ENCODE measurements around the gene SPTBN4. TPM values are rescaled to one million over a fixed set of nuclear protein-coding genes. Genes with fewer than 3 reads are reported as not detected.

Gene SPTBN4
- total and polyA plus RNA-seq, 10 of the 15 experiments (the other 5 are each of a cell fraction or from before 2014, with no cell fraction given): 0.04 to 1.1 (median 0.34) TPM; not detected in 1

DNA sequence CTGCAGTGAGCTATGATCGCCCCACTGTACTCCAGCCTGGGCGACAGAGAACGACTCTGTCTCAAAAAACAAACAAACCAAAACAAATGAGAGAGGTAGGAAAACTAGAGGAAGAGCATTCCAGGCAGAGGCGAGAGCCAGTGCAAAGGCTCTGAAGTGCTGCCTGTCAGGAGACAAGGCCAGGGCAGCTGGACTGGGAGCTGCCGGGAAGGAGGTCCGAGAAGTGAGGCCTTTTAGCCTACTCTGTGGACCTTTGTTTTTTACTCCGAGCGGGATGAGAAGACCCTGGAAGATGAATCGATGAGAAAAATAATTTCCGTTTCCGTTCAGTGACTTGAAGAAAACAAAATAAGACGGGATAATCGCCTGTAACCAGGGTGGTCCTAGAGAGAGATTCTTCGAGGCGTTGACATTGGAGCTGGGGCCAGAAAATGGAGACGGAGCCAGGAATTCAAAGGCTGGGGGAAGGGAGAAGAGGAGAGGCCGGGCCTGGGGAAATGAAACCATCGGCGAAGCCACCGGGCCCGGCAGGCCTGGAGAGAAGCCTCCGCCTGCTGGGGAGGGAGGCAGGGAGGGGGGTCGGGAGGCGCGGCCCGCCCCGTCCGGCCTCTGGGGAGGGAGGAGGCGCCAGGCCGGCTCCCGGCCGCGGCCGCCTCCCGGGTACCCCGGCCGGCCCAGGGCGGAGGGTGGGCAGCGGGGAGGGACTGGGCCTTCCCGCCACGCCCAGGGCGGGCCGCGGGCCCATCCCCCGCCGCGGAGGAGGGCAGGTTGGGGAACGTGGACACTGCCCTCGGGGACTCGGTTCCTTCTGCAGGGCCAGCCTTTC lies 33.2 kb upstream of the SPTBN4 start (continued):
- TF ChIP-seq, protein P1, sequence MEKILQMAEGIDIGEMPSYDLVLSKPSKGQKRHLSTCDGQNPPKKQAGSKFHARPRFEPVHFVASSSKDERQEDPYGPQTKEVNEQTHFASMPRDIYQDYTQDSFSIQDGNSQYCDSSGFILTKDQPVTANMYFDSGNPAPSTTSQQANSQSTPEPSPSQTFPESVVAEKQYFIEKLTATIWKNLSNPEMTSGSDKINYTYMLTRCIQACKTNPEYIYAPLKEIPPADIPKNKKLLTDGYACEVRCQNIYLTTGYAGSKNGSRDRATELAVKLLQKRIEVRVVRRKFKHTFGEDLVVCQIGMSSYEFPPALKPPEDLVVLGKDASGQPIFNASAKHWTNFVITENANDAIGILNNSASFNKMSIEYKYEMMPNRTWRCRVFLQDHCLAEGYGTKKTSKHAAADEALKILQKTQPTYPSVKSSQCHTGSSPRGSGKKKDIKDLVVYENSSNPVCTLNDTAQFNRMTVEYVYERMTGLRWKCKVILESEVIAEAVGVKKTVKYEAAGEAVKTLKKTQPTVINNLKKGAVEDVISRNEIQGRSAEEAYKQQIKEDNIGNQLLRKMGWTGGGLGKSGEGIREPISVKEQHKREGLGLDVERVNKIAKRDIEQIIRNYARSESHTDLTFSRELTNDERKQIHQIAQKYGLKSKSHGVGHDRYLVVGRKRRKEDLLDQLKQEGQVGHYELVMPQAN (conservative IDR thresholded peaks at IDR 0.05): 0 out of 2 replicates have a peak, but pooled peaks have one; percentile 40
- peak; percentile 39; the same call in 1 of the 2 replicates for TF ChIP-seq BACH1 (IDR thresholded peaks at IDR 0.05; ENCODE audit: borderline replicate concordance)
- TF ChIP-seq LARP7 (IDR thresholded peaks at IDR 0.05): no peak
- no peak for TF ChIP-seq MXI1 (IDR thresholded peaks at IDR 0.05; ENCODE audit: low read depth, low read length)
- TF ChIP-seq, protein P2, sequence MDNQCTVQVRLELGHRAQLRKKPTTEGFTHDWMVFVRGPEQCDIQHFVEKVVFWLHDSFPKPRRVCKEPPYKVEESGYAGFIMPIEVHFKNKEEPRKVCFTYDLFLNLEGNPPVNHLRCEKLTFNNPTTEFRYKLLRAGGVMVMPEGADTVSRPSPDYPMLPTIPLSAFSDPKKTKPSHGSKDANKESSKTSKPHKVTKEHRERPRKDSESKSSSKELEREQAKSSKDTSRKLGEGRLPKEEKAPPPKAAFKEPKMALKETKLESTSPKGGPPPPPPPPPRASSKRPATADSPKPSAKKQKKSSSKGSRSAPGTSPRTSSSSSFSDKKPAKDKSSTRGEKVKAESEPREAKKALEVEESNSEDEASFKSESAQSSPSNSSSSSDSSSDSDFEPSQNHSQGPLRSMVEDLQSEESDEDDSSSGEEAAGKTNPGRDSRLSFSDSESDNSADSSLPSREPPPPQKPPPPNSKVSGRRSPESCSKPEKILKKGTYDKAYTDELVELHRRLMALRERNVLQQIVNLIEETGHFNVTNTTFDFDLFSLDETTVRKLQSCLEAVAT (IDR thresholded peaks at IDR 0.05): 0 out of 2 replicates have a peak, but pooled peaks have one; percentile 53
- no peak for TF ChIP-seq ZBTB40 (IDR thresholded peaks at IDR 0.05; ENCODE audit: borderline replicate concordance)
- no peak for TF ChIP-seq ATF2 (IDR thresholded peaks at IDR 0.05; ENCODE audit: low read length)
- no peak for TF ChIP-seq TBL1XR1 (IDR thresholded peaks at IDR 0.05; ENCODE audit: low read depth, low read length)
- peak; percentile 42; the same call in 1 of the 2 replicates for TF ChIP-seq NFIC (IDR thresholded peaks at IDR 0.05; ENCODE audit: low read depth, low read length)
- no peak for TF ChIP-seq RBBP5 (conservative IDR thresholded peaks at IDR 0.05)
- TF ChIP-seq ZSCAN29 (IDR thresholded peaks at IDR 0.05): no peak
- TF ChIP-seq CREM (IDR thresholded peaks at IDR 0.05; ENCODE audit: low read depth): no peak
- TF ChIP-seq JUND (IDR thresholded peaks at IDR 0.05; ENCODE audit: low read depth, low read length): no peak
- 0 out of 2 replicates have a peak, but pooled peaks have one; percentile 11 for TF ChIP-seq NR2F1 (conservative IDR thresholded peaks at IDR 0.05)
- TF ChIP-seq ASH2L (IDR thresholded peaks at IDR 0.05; ENCODE audit: borderline replicate concordance, low read depth): no peak
- TF ChIP-seq ZZZ3 (IDR thresholded peaks at IDR 0.05; ENCODE audit: control insufficient read depth, insufficient read length, low read depth): no peak
